ENCODE data around the gene UROC1. TPM values are rescaled to one million over a fixed set of nuclear protein-coding genes. Genes with fewer than 3 reads are reported as not detected.

The UROC1 gene
- total RNA-seq, 1 experiment from 2014 or later, result not detected

- Histone ChIP-seq H3K9me2 (replicated peaks; ENCODE audit: insufficient read depth, low read length) (no peaks in the 10 kb centered on the region), H3K27ac (ENCODE audit: low read length) (no peak overlapping the region), H3K9me3 (ENCODE audit: low read length) (no peaks in the 10 kb centered on the region), H2AFZ (ENCODE audit: low read length) (no peak overlapping the region), H3K4me1 (ENCODE audit: low read length) (no peaks in the 10 kb centered on the region), H3K4me2 (ENCODE audit: low read depth, low read length, poor library complexity, severe bottlenecking) (no peak overlapping the region), H3K4me3 (ENCODE audit: low read length) (no peak overlapping the region), H3K36me3 (ENCODE audit: insufficient read depth, low read length) (peaks cover 24% of the 10 kb centered on the region), H3K27me3 (ENCODE audit: low read length) (no peaks in the 10 kb centered on the region), H3K79me2 (ENCODE audit: low read length) (peaks cover 35% of the 10 kb centered on the region), H3K9ac (ENCODE audit: low read length) (no peak overlapping the region), H4K20me1 (ENCODE audit: insufficient read depth, low read depth, low read length) (peaks cover 5% of the 10 kb centered on the region; the same call in 1 of the 2 replicates)
- no peak for DNase-seq
Observed at GRCh38 chr3:126465928-126466544, 51.5 kb downstream of the UROC1 start.

- no peak overlapping the region for H3K27ac ChIP-seq (ENCODE audit: low read length)
- H3K4me3 ChIP-seq (ENCODE audit: low read length), result no peak overlapping the region
- no peak overlapping the region for H2AFZ ChIP-seq (ENCODE audit: low read length)
- no peaks in the 10 kb centered on the region for H3K9me2 ChIP-seq (replicated peaks; ENCODE audit: insufficient read depth, low read length)
- H3K36me3 ChIP-seq (ENCODE audit: insufficient read depth, low read length), result peaks cover 20% of the 10 kb centered on the region; the same call in 1 of the 2 replicates
- H3K4me2 ChIP-seq (ENCODE audit: low read depth, low read length, poor library complexity, severe bottlenecking), result no peak overlapping the region
- H3K79me2 ChIP-seq (ENCODE audit: low read length), result peaks cover 28% of the 10 kb centered on the region
- no peaks in the 10 kb centered on the region for H3K4me1 ChIP-seq (ENCODE audit: low read length)
- H3K27me3 ChIP-seq (ENCODE audit: low read length), result no peaks in the 10 kb centered on the region
- H4K20me1 ChIP-seq (ENCODE audit: insufficient read depth, low read depth, low read length), result peaks cover 5% of the 10 kb centered on the region; the same call in 1 of the 2 replicates
- H3K9ac ChIP-seq (ENCODE audit: low read length), result no peak overlapping the region
- no peaks in the 10 kb centered on the region for H3K9me3 ChIP-seq (ENCODE audit: low read length)
- DNase-seq, result no peak
Observed at GRCh38 chr3:126464997-126465396, 52.6 kb downstream of the UROC1 start.

GRCh38 chr3:126464494-126464893 is 53.1 kb downstream of the UROC1 start:
- Histone ChIP-seq H3K9me2 (replicated peaks; ENCODE audit: insufficient read depth, low read length) (no peaks in the 10 kb centered on the region), H3K4me1 (ENCODE audit: low read length) (no peaks in the 10 kb centered on the region), H3K27ac (ENCODE audit: low read length) (no peak overlapping the region), H3K36me3 (ENCODE audit: insufficient read depth, low read length) (peaks cover 15% of the 10 kb centered on the region; the same call in 1 of the 2 replicates), H3K79me2 (ENCODE audit: low read length) (peaks cover 26% of the 10 kb centered on the region), H3K27me3 (ENCODE audit: low read length) (no peaks in the 10 kb centered on the region), H4K20me1 (ENCODE audit: insufficient read depth, low read depth, low read length) (peaks cover 5% of the 10 kb centered on the region; the same call in 1 of the 2 replicates), H3K4me2 (ENCODE audit: low read depth, low read length, poor library complexity, severe bottlenecking) (no peak overlapping the region), H3K9ac (ENCODE audit: low read length) (no peak overlapping the region), H3K9me3 (ENCODE audit: low read length) (no peaks in the 10 kb centered on the region), H2AFZ (ENCODE audit: low read length) (no peak overlapping the region), H3K4me3 (ENCODE audit: low read length) (no peak overlapping the region)
- no peak for DNase-seq

DNA sequence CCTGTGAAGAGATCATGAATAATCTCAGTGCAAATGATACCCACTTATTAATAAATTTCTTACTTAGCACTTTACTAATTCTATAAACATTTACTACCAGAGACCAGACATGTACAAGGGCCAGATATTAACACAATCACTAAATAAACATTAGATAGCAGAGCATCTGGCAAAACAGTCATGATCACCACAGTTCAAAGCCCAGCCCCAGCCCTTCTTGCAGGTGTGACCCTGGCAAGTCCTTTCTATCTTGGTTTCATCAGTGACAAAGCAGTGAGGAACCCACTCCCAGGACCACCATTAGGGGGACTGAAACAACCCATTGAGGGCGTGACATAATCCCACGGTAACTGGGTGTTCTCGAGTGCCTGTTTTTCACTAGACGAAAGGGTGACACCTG is 53.5 kb downstream of the UROC1 start:
- H3K4me2 ChIP-seq (ENCODE audit: low read depth, low read length, poor library complexity, severe bottlenecking), result no peak overlapping the region
- peaks cover 27% of the 10 kb centered on the region for H3K79me2 ChIP-seq (ENCODE audit: low read length)
- H3K9me2 ChIP-seq (replicated peaks; ENCODE audit: insufficient read depth, low read length), result no peaks in the 10 kb centered on the region
- no peak for DNase-seq
- H3K36me3 ChIP-seq (ENCODE audit: insufficient read depth, low read length), result peaks cover 15% of the 10 kb centered on the region; the same call in 1 of the 2 replicates
- no peaks in the 10 kb centered on the region for H3K4me1 ChIP-seq (ENCODE audit: low read length)
- no peak overlapping the region for H3K9ac ChIP-seq (ENCODE audit: low read length)
- no peaks in the 10 kb centered on the region for H3K27me3 ChIP-seq (ENCODE audit: low read length)
- no peaks in the 10 kb centered on the region for H3K9me3 ChIP-seq (ENCODE audit: low read length)
- peaks cover 4% of the 10 kb centered on the region; the same call in 1 of the 2 replicates for H4K20me1 ChIP-seq (ENCODE audit: insufficient read depth, low read depth, low read length)
- H2AFZ ChIP-seq (ENCODE audit: low read length), result no peak overlapping the region
- H3K4me3 ChIP-seq (ENCODE audit: low read length), result no peak overlapping the region
- no peak overlapping the region for H3K27ac ChIP-seq (ENCODE audit: low read length)

- Histone ChIP-seq H3K4me2 (ENCODE audit: low read depth, low read length, poor library complexity, severe bottlenecking) (no peak overlapping the region), H2AFZ (ENCODE audit: low read length) (no peak overlapping the region), H4K20me1 (ENCODE audit: insufficient read depth, low read depth, low read length) (no peaks in the 10 kb centered on the region; the same call in 1 of the 2 replicates), H3K36me3 (ENCODE audit: insufficient read depth, low read length) (peaks cover 15% of the 10 kb centered on the region; the same call in 1 of the 2 replicates), H3K79me2 (ENCODE audit: low read length) (peaks cover 27% of the 10 kb centered on the region), H3K27ac (ENCODE audit: low read length) (no peak overlapping the region), H3K27me3 (ENCODE audit: low read length) (no peaks in the 10 kb centered on the region), H3K9me3 (ENCODE audit: low read length) (no peaks in the 10 kb centered on the region), H3K4me3 (ENCODE audit: low read length) (no peak overlapping the region), H3K9ac (ENCODE audit: low read length) (no peak overlapping the region), H3K9me2 (replicated peaks; ENCODE audit: insufficient read depth, low read length) (no peaks in the 10 kb centered on the region), H3K4me1 (ENCODE audit: low read length) (no peaks in the 10 kb centered on the region)
- DNase-seq, result no peak
Observed at GRCh38 chr3:126463521-126463920, 54.1 kb downstream of the UROC1 start.

DNA sequence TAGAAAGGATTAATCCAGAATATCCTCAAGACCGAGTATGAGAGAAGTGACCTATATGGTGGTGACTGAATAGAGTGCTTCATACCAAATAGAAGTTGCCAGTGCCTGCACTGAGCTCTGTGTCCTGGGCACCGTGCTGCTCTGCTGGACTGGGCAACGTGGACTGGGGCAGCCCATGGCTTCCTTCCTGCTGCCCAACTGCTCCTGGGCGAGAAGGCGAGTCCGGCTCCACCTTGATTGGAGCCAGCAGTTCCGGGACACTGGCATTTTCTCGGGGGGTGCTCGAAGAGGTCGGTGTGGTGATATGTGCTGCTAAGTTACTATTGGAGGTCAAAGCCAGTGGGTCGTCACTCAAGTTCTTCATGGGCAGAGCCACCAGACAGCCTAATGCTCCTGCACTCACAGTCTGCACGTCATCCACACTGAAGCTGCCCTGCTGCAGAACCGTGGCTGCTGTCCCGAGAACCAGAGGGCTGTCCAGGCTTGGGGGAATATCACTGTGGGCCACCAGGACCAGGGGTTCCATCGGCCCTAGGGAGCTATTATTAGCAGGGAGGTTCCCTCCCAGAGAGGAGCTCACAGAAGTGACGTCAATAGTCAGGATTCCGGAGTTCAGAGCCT is 56.0 kb downstream of the UROC1 start:
- Histone ChIP-seq H3K4me2 (ENCODE audit: low read depth, low read length, poor library complexity, severe bottlenecking) (no peak overlapping the region), H3K27me3 (ENCODE audit: low read length) (no peaks in the 10 kb centered on the region), H3K36me3 (ENCODE audit: insufficient read depth, low read length) (peaks cover 15% of the 10 kb centered on the region; the same call in 1 of the 2 replicates), H2AFZ (ENCODE audit: low read length) (no peak overlapping the region), H3K4me3 (ENCODE audit: low read length) (no peak overlapping the region), H3K79me2 (ENCODE audit: low read length) (peaks cover 37% of the 10 kb centered on the region), H3K27ac (ENCODE audit: low read length) (no peak overlapping the region), H3K9me3 (ENCODE audit: low read length) (no peaks in the 10 kb centered on the region), H4K20me1 (ENCODE audit: insufficient read depth, low read depth, low read length) (peaks cover 5% of the 10 kb centered on the region; the same call in 1 of the 2 replicates), H3K9me2 (replicated peaks; ENCODE audit: insufficient read depth, low read length) (no peaks in the 10 kb centered on the region), H3K4me1 (ENCODE audit: low read length) (no peaks in the 10 kb centered on the region), H3K9ac (ENCODE audit: low read length) (no peak overlapping the region)
- DNase-seq, result no peak

GRCh38 chr3:126460381-126460780 is 57.2 kb downstream of the UROC1 start:
- no peak overlapping the region for H3K4me2 ChIP-seq (ENCODE audit: low read depth, low read length, poor library complexity, severe bottlenecking)
- H3K4me1 ChIP-seq (ENCODE audit: low read length), result no peaks in the 10 kb centered on the region
- H3K9me2 ChIP-seq (replicated peaks; ENCODE audit: insufficient read depth, low read length), result no peaks in the 10 kb centered on the region
- no peak overlapping the region for H2AFZ ChIP-seq (ENCODE audit: low read length)
- peaks cover 7% of the 10 kb centered on the region; the same call in 1 of the 2 replicates for H4K20me1 ChIP-seq (ENCODE audit: insufficient read depth, low read depth, low read length)
- no peak overlapping the region for H3K27ac ChIP-seq (ENCODE audit: low read length)
- no peaks in the 10 kb centered on the region for H3K9me3 ChIP-seq (ENCODE audit: low read length)
- H3K36me3 ChIP-seq (ENCODE audit: insufficient read depth, low read length), result peaks cover 12% of the 10 kb centered on the region; the same call in 1 of the 2 replicates
- no peak overlapping the region for H3K9ac ChIP-seq (ENCODE audit: low read length)
- H3K79me2 ChIP-seq (ENCODE audit: low read length), result peaks cover 43% of the 10 kb centered on the region
- no peaks in the 10 kb centered on the region for H3K27me3 ChIP-seq (ENCODE audit: low read length)
- H3K4me3 ChIP-seq (ENCODE audit: low read length), result no peak overlapping the region
- DNase-seq, result no peak

DNA sequence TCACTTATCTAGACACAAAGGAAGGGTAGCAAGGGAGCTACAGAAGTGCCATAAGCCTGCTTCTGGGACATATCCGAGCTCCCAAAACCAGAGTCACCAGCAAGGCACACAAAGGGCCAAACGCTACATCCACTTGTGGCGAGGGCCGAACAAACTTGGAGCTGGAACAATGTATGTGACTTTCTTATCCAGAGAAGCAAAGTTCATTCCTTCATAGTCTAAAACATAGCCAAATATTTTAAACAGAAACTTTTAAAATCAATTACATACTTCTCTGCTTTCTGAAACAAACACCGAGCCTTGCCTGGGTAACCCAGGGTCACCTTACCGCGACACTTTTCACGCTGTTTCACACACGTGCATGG is 57.8 kb downstream of the UROC1 start:
- no peak overlapping the region for H3K4me2 ChIP-seq (ENCODE audit: low read depth, low read length, poor library complexity, severe bottlenecking)

More for the DNA sequence above, 57.8 kb downstream of the UROC1 start:
- Histone ChIP-seq H3K27me3 (ENCODE audit: low read length) (no peaks in the 10 kb centered on the region), H3K36me3 (ENCODE audit: insufficient read depth, low read length) (peaks cover 14% of the 10 kb centered on the region; the same call in 1 of the 2 replicates), H3K4me3 (ENCODE audit: low read length) (no peak overlapping the region), H4K20me1 (ENCODE audit: insufficient read depth, low read depth, low read length) (peaks cover 7% of the 10 kb centered on the region; the same call in 1 of the 2 replicates), H3K9ac (ENCODE audit: low read length) (no peak overlapping the region), H3K9me3 (ENCODE audit: low read length) (no peaks in the 10 kb centered on the region), H3K9me2 (replicated peaks; ENCODE audit: insufficient read depth, low read length) (no peaks in the 10 kb centered on the region), H3K79me2 (ENCODE audit: low read length) (peaks cover 48% of the 10 kb centered on the region), H3K4me1 (ENCODE audit: low read length) (no peaks in the 10 kb centered on the region), H2AFZ (ENCODE audit: low read length) (no peak overlapping the region), H3K27ac (ENCODE audit: low read length) (no peak overlapping the region)
- DNase-seq, result no peak
